Measurements from ENCODE around the gene CDON. TPM values are rescaled to one million over a fixed set of nuclear protein-coding genes. Genes with fewer than 3 reads are reported as not detected.
A peak's percentile ranks its signal among the peaks of the same experiment; 100 is the strongest.

CDON gene
- total RNA-seq, 2 donors from 2014 or later: 10.4 to 17.7 TPM

DNA sequence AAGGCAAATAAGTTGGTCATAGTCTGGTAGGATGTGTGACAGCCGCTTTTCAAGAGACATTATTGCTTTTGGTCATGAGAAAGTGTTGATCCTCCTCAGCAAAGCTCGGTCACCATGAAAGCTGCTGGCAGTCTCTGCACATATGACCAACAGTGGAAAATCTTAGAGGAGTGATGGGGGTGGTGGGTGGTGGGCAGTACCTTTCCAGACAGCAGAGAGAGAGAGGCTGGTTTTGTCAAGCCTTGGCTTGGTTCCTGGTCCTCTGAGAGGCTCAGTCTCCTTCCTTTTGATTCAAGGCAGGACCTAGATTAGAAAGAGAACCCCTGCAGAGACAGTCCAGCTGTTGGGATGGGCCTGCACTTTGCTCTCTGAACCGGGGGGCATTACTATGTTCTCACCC is 136.9 kb downstream of the CDON start:
- H3K36me3 ChIP-seq: no peaks in the 10 kb centered on the region
- ATAC-seq (ENCODE audit: insufficient number of reproducible peaks, low FRiP score, low read depth): no peak

DNA sequence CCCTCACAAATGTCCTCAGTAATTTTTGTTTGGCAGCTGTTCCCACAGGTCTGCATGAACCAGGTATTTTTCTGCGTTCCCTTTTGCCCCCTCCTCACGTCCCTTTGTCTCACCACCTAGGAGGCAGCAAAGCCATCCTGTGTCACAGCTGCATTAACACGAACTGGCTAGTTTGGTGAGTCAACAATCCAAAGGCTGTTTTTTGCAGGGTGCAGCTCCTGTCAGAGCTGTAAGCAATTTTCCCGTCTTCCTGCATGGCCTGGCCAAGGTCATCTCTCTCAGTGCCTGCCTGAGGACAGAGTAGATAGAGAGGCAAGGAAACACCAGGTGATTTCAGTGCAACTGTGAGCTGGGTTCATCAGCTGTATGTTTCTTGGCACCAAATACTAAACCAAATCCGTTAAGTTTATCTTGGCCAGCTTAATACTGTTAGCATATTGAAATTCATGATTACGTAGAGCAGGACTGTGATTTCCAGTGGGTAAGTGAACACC is 137.4 kb downstream of the CDON start:
- Histone ChIP-seq H3K4me3 (no peak overlapping the region), H3K27me3 (replicated peaks; ENCODE audit: insufficient read depth) (no peaks in the 10 kb centered on the region), H3K9me3 (no peaks in the 10 kb centered on the region), H3K4me1 (ENCODE audit: control insufficient read depth in 1 of 2, low read depth in 2 of 2) (no peaks in the 10 kb centered on the region), H3K36me3 (no peaks in the 10 kb centered on the region), H3K27ac (no peak overlapping the region)
- TF ChIP-seq, protein P1, sequence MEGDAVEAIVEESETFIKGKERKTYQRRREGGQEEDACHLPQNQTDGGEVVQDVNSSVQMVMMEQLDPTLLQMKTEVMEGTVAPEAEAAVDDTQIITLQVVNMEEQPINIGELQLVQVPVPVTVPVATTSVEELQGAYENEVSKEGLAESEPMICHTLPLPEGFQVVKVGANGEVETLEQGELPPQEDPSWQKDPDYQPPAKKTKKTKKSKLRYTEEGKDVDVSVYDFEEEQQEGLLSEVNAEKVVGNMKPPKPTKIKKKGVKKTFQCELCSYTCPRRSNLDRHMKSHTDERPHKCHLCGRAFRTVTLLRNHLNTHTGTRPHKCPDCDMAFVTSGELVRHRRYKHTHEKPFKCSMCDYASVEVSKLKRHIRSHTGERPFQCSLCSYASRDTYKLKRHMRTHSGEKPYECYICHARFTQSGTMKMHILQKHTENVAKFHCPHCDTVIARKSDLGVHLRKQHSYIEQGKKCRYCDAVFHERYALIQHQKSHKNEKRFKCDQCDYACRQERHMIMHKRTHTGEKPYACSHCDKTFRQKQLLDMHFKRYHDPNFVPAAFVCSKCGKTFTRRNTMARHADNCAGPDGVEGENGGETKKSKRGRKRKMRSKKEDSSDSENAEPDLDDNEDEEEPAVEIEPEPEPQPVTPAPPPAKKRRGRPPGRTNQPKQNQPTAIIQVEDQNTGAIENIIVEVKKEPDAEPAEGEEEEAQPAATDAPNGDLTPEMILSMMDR (IDR thresholded peaks at IDR 0.05): no peak
- DNase-seq (ENCODE audit: low spot score): no peak
- no peak for ATAC-seq (ENCODE audit: insufficient number of reproducible peaks, low FRiP score, low read depth)

More for the DNA sequence above, 136.9 kb downstream of the CDON start:
- H3K4me3 ChIP-seq: no peak overlapping the region
- TF ChIP-seq, protein P1 (IDR thresholded peaks at IDR 0.05): no peak
- H3K27ac ChIP-seq: no peak overlapping the region
- DNase-seq (ENCODE audit: low spot score): no peak
- no peaks in the 10 kb centered on the region for H3K9me3 ChIP-seq
- no peaks in the 10 kb centered on the region for H3K27me3 ChIP-seq (replicated peaks; ENCODE audit: insufficient read depth)
- no peaks in the 10 kb centered on the region for H3K4me1 ChIP-seq (ENCODE audit: control insufficient read depth in 1 of 2, low read depth in 2 of 2)

- Histone ChIP-seq H3K36me3 (no peaks in the 10 kb centered on the region), H3K27ac (no peak overlapping the region), H3K4me3 (no peak overlapping the region), H3K4me1 (ENCODE audit: control insufficient read depth in 1 of 2, low read depth in 2 of 2) (no peaks in the 10 kb centered on the region), H3K27me3 (replicated peaks; ENCODE audit: insufficient read depth) (no peaks in the 10 kb centered on the region), H3K9me3 (no peaks in the 10 kb centered on the region)
- ATAC-seq (ENCODE audit: insufficient number of reproducible peaks, low FRiP score, low read depth) (no peak), DNase-seq (ENCODE audit: low spot score) (no peak)
- TF ChIP-seq, protein P1 (IDR thresholded peaks at IDR 0.05): no peak
Observed at GRCh38 chr11:125924384-125925007, 138.2 kb downstream of the CDON start.

DNA sequence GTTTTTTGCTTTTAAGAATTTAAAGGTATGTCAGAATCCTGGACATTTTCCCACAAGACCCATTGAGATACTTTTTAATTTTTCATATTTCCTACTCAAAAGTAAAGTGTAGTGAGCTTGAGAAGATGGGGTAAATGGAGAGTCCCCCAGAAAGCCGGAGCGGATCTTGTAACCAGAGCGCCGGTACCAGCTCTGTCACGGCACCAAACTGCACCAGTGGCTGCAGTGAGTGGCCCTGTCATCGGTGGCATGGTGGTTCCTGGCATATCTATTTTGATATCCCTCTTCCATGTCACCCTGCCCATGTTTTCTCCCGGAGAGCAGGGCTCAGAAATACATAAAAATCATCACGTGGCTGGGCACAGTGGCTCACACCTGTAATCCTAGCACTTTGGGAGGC is 139.0 kb downstream of the CDON start:
- Histone ChIP-seq H3K4me1 (ENCODE audit: control insufficient read depth in 1 of 2, low read depth in 2 of 2) (no peaks in the 10 kb centered on the region), H3K4me3 (no peak overlapping the region), H3K36me3 (no peaks in the 10 kb centered on the region), H3K27me3 (replicated peaks; ENCODE audit: insufficient read depth) (no peaks in the 10 kb centered on the region), H3K27ac (no peak overlapping the region), H3K9me3 (no peaks in the 10 kb centered on the region)
- TF ChIP-seq, protein P1 (IDR thresholded peaks at IDR 0.05): no peak
- DNase-seq (ENCODE audit: low spot score): no peak
- no peak for ATAC-seq (ENCODE audit: insufficient number of reproducible peaks, low FRiP score, low read depth)

- Histone ChIP-seq H3K36me3 (no peaks in the 10 kb centered on the region), H3K4me3 (no peak overlapping the region), H3K27ac (no peak overlapping the region), H3K4me1 (ENCODE audit: control insufficient read depth in 1 of 2, low read depth in 2 of 2) (no peaks in the 10 kb centered on the region), H3K27me3 (replicated peaks; ENCODE audit: insufficient read depth) (no peaks in the 10 kb centered on the region), H3K9me3 (no peaks in the 10 kb centered on the region)
- DNase-seq (ENCODE audit: low spot score) (no peak), ATAC-seq (ENCODE audit: insufficient number of reproducible peaks, low FRiP score, low read depth) (peak; percentile 61)
- TF ChIP-seq, protein P1 (IDR thresholded peaks at IDR 0.05): peak; percentile 63
Observed at GRCh38 chr11:125923012-125923579, 139.6 kb downstream of the CDON start.
